GM19372 (cell line): ENCODE measurements around the gene TNIP1.

Experiments used
- ATAC-seq: cut with Tn5 transposase; IDR thresholded peaks from one replicate; pipeline ENCODE4 v1.9.1; 2021; ENCODE audit warnings: mild to moderate bottlenecking, low read depth, moderate library complexity; ENCODE audit not compliant: unreplicated experiment

Gene TNIP1

DNA sequence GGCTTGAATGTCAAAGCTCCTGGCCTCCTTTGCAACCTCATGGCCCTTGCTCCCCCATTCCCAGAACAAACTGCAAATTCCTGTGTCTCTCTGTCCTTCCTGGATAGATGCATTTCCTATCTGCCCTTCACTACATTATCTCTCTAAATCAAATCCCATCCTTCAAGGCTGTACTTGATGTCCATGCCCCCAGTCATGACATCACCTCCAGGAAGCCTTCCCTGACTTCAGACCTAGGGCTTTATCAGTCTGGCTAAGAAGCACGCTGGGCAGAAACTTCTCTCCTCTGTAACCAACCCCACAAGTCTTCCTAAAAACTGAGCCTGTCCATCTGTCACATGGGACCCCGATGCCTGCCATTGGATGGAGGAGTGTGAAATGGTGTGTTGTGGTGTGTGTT is 25.7 kb upstream of the TNIP1 start:
- ATAC-seq: no peak

DNA sequence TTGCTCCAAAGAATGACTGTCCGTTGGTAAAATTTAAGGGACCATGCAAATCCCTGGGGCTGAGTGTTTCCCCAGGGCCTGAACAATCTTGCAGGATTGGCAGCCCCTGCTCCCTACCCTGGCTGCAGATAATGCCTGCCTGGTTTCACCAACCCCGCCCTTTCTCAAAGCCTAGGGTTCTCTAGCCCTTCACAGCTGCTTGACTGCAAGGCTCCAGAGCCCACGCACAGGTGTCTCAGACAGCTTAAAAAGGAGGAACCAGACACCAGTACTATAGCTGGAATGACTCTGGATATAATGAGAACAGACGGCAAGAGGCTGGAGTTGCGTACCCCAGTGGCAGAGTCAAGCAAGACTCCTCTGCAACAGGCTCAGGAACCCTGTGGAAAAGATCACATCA is 25.2 kb upstream of the TNIP1 start:
- no peak for ATAC-seq

DNA sequence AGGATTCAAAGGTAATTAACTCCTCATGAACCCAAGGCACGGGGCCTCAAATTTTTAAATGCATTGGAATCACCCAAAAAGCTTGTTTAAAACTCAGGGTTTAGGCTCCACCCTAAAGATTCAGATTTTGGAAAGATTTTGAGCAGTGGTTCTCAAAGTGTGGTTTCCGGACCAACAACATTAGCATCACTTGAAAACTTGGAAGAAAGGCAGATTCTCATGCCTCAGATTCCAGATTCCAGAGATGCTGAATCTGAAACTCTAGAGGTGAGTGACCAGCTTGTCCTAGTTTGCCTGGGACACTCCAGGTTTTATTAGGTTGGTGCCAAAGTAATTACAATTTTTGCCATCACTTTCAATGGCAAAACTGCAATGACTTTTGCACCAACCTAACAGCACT is 24.7 kb upstream of the TNIP1 start:
- ATAC-seq: no peak

DNA sequence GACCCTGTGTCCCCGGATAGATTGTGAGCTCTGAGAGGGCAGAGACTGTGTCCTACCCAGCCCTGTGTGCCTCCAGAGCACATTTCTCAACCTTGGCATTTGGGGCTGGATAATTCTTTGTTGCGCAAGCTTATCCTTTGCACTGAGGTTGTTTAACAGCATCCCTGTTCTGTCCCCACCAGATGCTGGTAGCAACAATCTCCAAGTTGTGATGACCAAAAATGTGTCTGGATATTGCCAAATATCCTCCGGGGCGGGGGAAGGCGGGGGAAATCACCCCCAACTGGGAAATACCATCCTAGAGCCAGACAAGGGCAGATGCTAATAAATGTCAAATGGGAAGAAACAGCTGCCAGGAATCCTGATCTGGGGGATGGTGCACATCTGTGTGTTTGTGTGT is 24.0 kb upstream of the TNIP1 start:
- ATAC-seq: no peak

DNA sequence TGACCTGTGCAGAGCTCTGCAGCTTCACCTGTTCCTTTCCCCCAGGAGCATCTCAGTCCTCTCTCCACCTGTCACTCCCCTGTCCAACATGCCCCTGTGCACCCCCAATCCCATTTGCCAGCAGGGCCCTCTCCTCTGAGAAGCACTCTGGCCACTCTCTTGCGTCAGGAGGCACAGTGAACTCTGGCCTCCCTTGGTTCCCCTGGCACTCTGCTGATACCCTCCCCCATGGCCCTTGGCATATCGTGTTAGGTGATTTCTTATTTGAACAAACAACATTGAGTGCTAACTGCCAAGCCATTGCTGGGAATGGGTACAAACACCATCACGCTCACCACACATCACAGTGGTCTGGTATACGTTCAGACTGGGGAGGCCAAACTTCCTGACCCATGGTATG is 20.9 kb upstream of the TNIP1 start:
- no peak for ATAC-seq

DNA sequence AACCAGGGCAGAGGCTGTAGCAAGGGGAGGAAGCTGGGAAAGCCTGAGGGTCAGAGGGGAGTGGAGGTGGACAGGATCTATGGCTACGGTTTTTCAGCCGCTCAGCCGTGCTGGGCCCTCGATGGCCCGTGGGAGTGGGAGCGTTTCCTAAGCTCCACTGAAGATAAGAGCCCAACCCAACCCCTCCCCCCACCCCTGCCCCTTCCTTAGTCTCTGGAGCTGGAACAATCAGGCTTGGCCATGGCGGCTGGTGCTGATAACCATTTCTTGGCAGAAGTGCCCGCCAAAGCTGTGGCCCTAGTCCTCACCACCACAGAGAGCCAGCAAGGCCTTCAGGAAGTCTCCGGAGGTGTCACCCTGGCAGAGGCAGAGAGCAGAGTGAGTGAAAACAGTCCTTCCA is 20.3 kb upstream of the TNIP1 start:
- ATAC-seq: no peak

DNA sequence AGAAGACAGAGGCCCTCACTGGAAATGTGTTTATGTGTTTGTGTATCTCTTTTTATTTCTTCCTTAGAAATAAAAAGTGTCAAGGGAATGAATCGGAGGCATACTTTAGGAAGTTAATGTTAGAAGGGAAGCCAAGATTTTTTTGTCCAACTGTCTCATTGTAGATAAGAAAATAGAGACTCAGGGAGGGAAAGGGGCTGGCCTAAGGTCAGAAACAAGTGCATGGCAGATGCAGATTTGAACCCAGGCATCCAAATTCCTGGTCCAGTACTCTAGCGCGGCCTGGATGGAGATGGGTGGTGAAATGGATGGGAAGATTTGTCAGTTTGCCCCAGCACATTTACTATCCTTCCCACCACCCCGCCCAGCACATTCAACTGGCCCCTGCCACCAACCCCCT is 19.8 kb upstream of the TNIP1 start:
- no peak for ATAC-seq

DNA sequence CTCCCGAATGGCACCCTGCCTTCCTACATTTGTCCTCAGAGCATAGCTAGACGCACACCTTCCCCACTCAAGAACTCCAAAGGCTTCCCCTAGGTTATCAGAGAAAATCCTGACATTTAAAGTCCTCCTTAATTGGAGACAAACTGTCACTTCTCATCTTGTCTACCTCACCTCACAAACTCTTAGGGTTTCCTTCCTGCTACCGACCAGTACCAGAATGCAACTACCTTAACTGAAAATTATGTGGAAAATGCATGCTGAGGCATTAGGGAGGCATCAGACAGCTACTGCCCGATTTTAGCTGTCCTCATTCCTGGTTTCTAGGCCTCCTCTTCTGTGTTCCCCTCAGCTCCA is 17.9 kb upstream of the TNIP1 start:
- ATAC-seq: no peak

DNA sequence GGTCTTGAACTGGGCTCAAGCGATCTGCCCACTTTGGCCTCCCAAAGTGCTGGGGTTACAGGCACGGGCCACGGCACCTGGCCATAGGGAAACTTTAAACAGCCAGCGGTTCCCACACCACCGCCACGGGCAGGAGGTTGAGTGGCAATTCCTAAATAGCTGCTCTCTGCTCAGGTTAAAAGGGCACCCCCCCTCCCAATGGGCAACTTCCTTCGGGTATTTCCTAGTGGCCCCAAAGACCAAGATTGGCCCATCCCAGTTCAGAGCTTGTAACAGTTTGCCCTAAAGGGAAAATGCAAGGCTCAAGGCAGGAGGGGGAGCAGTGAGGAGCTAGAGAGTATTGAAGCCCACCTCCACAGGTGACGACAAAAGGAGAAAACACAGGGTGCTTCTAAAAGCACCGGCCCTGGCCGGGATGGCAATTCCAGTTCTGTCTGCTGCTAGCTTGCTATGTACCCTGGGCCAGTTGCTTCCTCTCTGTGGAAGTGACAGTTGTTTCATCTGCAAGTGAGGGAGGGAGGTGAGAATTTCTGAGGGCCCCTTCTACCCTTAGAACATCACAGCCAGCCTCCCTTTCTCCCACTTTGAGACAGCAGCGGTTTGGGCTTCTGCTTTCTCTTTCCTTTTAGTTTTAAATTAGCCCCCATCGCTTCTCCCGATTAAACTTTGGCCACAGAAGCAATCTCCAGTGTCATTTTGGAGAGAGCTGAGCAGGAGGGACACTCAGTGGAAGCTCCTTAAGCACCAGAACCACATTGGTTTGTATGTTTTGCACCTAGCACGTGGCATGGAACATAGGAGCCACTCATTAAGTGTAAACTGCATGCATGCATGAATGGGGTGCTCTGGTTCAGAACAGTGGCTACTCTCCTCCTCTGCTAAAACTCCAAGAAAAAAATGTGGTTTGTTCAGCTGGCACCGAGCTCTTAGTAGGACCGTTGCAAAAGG is 17.3 kb upstream of the TNIP1 start:
- peak; percentile 40 for ATAC-seq

DNA sequence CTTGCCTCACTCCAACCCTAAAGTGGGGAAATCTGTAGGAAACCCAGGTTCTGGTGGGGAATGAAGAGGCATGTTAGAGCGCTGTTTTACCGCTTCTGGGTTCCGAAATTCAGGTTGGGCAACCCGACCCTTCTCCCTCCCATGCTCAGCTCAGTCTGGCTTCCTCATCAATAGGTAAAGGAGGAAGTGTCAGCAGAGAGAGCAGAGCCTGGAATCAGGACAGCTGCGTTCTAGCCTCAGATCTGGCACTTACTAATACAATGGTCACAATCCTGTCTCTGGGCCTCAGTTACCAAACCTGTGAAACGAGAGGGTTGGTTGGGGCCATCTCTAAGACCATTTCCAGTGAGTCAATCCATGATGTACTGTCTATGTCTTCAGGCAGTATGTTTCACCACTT is 16.2 kb upstream of the TNIP1 start:
- no peak for ATAC-seq

DNA sequence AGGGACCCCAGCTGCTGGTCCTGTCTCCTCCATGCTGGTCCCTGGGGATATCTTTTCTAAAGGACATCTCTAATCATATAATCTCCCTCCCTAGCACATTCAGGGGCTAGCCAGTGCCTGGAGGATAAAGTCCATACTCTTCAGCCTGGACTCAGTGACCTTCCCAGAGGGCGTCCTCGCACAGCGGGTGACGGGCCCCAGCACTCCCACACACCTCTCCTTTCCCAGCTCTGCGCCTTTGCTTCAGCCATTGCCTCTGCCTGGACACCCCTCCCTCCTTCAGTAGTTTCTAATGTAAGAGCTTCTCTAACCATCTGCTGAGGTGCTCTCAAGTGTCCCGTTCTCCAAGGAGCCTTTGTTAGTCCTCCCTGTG is 15.2 kb upstream of the TNIP1 start:
- no peak for ATAC-seq

DNA sequence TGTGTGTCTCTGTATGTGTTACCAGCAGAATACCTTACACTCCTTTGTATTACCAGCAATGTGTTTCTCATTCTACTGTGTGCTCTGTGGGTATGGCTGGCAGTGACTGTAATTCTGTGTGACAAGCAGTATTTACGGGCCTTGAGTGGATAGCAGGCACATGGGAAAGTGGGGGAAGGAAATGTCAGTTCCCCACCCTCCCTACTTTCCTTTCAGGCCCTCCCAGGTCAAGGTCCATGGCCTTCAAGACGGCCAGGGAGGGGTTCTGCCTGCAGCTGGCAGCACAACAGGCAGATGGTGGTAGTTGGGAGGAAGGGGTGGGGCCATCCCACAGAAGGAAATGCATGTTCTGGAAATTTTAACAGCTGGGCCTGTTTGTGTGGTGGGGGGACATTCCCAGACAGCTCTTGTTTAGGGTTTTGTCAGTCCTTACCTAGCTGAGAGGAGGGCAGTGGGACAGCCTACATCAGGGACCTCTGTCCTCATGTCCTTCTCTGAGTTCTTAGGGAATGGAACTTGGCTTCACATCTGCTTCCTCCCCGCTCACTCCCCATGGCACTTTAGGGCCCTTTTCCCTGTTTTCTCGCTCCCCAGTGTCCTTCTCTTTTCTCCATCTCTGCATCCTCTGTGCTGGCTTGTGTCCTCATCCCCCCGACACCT is 14.6 kb upstream of the TNIP1 start:
- ATAC-seq: no peak

DNA sequence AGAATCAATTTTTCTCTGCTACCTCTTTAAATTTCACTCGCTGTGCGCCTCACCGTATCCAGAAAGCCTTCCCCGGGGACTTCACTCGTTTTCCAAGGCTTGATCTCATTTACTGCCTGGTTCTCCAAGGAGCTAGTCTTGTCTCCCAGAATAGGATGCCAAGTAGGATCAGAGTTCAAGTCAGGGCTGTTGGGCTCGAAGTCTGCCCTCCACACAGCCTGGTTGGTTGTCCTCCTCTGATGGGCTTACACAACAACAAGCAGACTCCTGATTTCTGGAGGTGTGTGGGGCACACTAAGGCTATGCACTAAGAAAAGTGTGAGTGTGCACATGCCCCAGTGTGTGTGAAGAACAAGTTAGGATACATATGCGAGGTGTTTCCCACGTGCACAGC is 14.0 kb upstream of the TNIP1 start:
- no peak for ATAC-seq

DNA sequence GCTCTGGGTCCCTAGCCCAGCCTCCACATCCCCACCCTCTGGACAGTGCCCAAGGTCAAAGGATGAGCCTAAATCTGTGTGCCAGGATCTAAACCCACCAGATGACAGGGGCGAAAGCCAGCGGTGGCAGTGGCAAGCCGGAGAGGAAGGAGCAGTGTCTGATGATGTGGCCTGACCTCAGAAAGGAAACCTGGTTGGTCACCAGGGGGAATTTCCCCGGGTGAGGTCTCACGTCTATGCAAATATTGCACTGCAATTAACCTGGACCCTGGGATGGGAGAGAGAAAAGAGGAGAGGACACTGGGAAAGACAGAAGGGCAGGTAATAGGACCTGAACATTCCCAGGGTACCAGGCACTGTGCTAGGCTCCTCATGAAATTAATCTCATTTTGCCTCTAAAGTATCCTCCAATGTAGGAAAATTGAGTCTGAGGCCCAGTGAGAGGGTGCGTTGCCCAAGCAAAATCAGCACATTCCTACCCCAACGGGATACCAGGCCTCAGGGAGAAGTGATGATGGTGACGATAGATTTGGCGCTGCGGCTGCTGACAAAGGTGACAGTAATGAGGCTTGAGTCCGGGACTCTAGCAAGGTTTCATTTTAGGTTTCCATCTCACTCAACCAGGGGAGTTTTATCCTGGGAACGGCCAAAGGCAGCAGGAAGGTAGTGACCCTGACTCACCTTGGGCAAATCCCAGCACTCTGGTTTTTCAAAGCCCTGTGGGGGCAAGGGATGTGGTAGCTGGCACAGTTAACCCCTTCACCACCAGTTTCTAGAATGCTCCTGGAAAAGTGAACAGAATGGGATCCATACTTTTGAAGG is 13.4 kb upstream of the TNIP1 start:
- peak; percentile 77 for ATAC-seq

DNA sequence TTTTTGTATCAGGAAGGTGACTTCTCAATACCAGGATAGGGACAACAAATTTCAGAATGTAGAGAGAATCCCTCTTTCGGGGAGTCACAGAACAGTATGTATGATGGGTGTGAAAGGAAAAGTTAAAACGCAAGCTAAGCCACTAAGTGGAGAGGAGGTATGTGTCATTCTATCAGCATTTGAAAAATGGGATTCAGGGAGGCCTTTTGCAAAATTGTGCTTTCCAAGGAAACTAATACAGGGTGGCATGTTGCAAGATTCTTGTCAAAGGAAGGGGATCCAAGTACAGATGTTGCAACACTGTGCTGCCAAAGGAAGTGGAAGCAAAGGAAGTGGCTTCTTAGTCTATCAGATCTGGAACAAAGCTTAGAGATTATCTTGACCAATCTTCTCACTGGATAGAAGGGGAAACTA is 12.6 kb upstream of the TNIP1 start:
- peak; percentile 5 for ATAC-seq

DNA sequence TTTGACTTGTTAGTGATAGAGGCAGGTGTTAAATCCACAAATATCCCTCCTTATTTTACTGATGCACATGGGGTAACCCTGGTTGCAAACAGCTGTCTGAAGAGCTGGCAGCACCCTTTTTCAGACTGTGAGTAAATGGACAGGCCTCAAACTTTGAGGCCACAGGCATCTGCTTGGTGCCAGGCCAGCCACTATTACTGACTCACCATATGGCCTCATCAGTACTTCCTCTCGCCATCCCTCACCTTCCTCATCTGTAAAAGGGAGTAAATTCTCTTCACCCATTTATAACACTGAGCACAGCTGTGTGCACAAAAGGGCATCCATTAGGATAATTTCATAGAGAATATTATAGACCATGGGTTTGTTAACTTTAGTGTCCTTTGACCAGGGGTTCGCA is 11.9 kb upstream of the TNIP1 start:
- no peak for ATAC-seq

DNA sequence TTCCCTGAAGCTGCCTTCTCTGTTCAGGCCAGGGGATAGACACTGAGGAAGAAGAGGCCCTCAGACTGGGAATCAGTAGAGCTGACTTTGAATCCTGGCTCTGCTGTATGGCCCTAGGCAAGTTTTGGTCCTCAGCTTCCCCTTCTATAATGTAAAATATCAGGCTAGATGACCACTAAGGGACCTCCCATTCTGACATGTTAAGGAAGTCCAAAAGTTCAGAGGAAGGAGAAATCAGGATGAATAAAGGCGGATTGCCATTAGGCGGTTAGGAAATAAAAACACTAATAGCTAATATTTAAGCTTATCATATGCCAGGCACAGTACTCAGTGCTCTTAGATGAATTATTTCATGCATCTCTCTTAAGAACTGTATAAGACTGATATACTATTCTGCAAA is 8.9 kb upstream of the TNIP1 start:
- ATAC-seq: no peak

DNA sequence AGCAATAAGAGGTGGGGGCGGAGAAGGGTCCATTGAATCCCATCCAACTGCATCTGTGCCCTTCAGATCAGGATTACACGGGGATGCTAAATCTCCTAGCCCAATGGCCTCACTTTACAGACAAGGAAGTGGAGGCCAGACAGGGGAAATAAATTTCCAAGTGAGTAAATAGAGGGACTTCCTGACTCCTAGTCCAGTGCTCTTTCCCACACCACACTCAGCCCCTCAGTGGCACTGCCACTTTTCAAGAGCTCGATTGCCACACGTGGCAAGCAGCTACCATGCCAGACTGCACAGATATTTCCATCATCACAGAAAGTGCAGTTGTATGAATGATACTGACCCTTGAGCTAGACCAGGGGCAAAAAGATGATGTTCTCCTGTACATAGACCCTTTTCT is 8.2 kb upstream of the TNIP1 start:
- no peak for ATAC-seq

DNA sequence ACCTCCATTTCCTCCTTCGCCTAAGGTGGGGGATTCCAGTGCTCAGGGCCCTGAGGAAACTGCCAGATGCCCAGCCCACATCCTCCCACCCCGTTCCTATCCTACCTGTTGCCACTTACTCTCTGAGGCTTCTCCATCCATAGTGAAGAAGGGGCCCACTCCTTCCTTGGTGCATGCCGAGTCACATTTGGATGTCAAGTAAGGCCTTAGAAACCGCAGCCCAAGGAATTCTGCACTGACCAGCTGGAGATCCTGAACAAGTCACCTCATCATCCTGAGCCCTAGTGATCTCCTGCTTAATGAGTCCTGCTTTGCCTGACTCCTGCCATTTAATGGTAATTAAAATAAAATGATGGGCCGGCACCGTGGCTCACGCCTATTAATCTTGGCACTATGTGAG is 6.7 kb upstream of the TNIP1 start:
- ATAC-seq: no peak

DNA sequence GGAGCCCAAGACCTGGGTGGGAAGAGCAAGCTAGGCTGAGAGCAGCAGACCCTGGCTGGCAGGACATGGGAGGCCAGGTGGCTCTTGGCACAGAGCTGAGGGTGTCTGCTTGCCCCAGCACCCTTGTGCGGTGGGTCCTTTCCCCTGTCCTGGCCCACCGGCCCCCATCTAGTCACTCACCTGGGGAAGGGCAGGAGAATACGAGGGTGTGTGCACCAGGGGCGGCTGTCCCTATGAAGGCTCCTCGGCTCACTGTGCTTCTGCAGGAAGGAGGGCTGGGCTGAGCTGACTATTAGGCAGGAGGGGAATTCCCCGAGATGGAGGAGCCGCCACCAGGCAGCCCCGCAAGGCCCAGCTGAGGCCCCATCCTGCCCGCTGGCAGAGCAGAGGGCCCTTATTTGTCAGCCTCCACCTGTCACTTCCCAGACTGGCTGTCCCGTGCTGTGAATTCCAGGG is 6.1 kb upstream of the TNIP1 start:
- peak; percentile 61 for ATAC-seq

DNA sequence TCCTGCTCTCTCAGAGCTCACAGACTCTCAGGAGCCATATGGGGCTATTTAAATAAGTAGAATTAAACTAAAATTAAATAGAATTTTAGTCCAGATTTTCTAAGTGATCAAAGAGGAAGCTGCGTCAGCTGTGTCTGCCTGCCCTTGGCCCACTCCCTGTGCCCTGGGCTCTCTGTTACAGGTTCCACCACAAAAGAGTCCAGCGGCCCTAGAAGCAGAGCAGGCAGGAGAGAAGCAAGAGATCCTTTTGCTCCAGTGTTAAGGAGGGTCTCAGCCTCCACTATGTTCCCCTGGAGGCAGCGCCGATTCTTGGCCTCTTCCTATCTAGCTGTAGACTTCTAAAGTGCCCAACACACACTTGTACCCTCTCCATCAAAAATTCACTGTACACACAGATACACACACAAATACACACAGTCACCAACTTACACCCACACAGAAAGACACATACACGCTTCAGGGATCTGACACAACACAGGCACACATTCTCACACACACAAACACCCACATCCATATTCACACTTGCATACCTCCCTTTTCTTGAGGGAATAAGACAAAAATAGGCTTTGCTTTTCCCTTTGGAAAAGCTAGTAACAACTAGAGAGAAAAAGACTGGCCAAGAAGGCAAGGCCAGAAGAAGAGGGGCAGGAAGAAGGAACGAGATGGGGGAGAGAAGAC is 5.5 kb upstream of the TNIP1 start:
- ATAC-seq: no peak
